K562 (cell line): Measurements from ENCODE around the gene RNF168.

Source experiments
- CREB1 ChIP-seq, 2 experiments: sonication (generic) in 1 of 2; formaldehyde crosslinking in 1 of 2; IDR thresholded peaks; 2 replicates each; pipeline versions ENCODE4 v1.6.1 to v1.8.0; 2012 to 2022; ENCODE audit warnings: inconsistent platforms in 1 of 2, mild to moderate bottlenecking in 1 of 2, missing genetic modification reagents in 1 of 2, moderate library complexity in 1 of 2
- CTCF ChIP-seq, 3 experiments: IDR thresholded peaks in 2 of 3; conservative IDR thresholded peaks in 1 of 3; 2 replicates each; pipeline ENCODE4 v1.5.1; 2011 to 2012; ENCODE audit warnings: low read length in 3 of 3, mild to moderate bottlenecking in 3 of 3, control low read depth in 2 of 3, improper control_type of control experiment in 1 of 3, inconsistent platforms in 1 of 3, low read depth in 1 of 3, mixed read lengths in 1 of 3, moderate library complexity in 1 of 3; ENCODE audit not compliant: insufficient read depth in 2 of 3
- GATA2 ChIP-seq: sonication (generic); formaldehyde crosslinking; IDR thresholded peaks from 2 replicates; pipeline ENCODE4 v1.4.0; 2020; ENCODE audit warnings: mild to moderate bottlenecking, missing genetic modification reagents
- POLR2H ChIP-seq: IDR thresholded peaks from 2 replicates; pipeline ENCODE4 v1.6.1; 2016; ENCODE audit warnings: missing genetic modification characterization, low read depth, mild to moderate bottlenecking, control low read depth, missing compliant biosample characterization, moderate library complexity

GRCh38 chr3:196546537-196546936 lies 43.0 kb upstream of the RNF168 start:
- TF ChIP-seq POLR2H (tag) (no peak), CREB1 (IDR thresholded peaks at IDR 0.05) (no peak), CREB1 (CRISPR knock-in tag; IDR thresholded peaks at IDR 0.05) (no peak), CTCF (IDR thresholded peaks at IDR 0.05 in 2 of 3, conservative IDR thresholded peaks at IDR 0.05 in 1 of 3; ENCODE audit: insufficient read depth in 2 of 3, low read depth in 1 of 3, low read length in 3 of 3) (no peak), GATA2 (CRISPR knock-in tag) (no peak)
